Astrocyte of the spinal cord (primary cell): ENCODE measurements around the gene BTBD10.

Source experiments
- DNase-seq: peaks from one replicate; pipeline ENCODE4 v3.0.0; 2011; ENCODE audit warnings: low read depth, low spot score
- H3K4me3 ChIP-seq: 2 replicates; pipeline ENCODE4 v1.5.1; 2011; ENCODE audit warnings: low read depth, mild to moderate bottlenecking, low read length, moderate library complexity
- CTCF ChIP-seq: IDR thresholded peaks from 2 replicates; pipeline ENCODE4 v1.5.1; 2012; ENCODE audit warnings: low read depth, mild to moderate bottlenecking, low read length, inconsistent platforms
- in situ Hi-C: cut with HindIII; loops from 2 replicates; pipeline ENCODE4 v1.10.0; 2017; ENCODE audit warnings: low sequenced_read_pairs

Gene BTBD10

GRCh38 chr11:13347901-13348300 is 115.1 kb downstream of the BTBD10 start:
- in situ Hi-C loops, result no loop called here
- DNase-seq, result no peak
- H3K4me3 ChIP-seq, result no peak overlapping the region
- no peak for TF ChIP-seq CTCF

- in situ Hi-C loops, result no loop called here
- TF ChIP-seq CTCF, result no peak
- no peak overlapping the region for H3K4me3 ChIP-seq
- DNase-seq, result no peak
Measured at GRCh38 chr11:13346470-13346869, 116.6 kb downstream of the BTBD10 start.

- no peak for DNase-seq
- no peak overlapping the region for H3K4me3 ChIP-seq
- no peak for TF ChIP-seq CTCF
- in situ Hi-C loops, result no loop called here
Measured at GRCh38 chr11:13344818-13345217, 118.2 kb downstream of the BTBD10 start.

GRCh38 chr11:13343931-13344717 is 118.9 kb downstream of the BTBD10 start:
- no peak overlapping the region for H3K4me3 ChIP-seq
- DNase-seq, result peak; percentile 71
- in situ Hi-C loops, result no loop called here
- peak; percentile 82 for TF ChIP-seq CTCF

GRCh38 chr11:13343067-13343466 is 120.0 kb downstream of the BTBD10 start:
- in situ Hi-C loops, result no loop called here
- no peak for TF ChIP-seq CTCF
- DNase-seq, result no peak
- no peak overlapping the region for H3K4me3 ChIP-seq

GRCh38 chr11:13341026-13341425 is 122.0 kb downstream of the BTBD10 start:
- TF ChIP-seq CTCF, result no peak
- H3K4me3 ChIP-seq, result no peak overlapping the region
- no peak for DNase-seq
- in situ Hi-C loops, result no loop called here
